Loucy (cell line): Measurements from ENCODE around the gene TOP3A.

ENCODE experiments used
- H2AFZ ChIP-seq: fragments of 200-600 bp; sonication (generic); 2 replicates; pipeline ENCODE4 v1.6.0; 2016; ENCODE audit warnings: antibody characterized with exemption, mild to moderate bottlenecking, low read length, moderate library complexity
- H3F3A ChIP-seq: fragments of 200-600 bp; 2 replicates; pipeline ENCODE4 v1.6.0; 2016; ENCODE audit warnings: antibody characterized with exemption, low read depth, mild to moderate bottlenecking
- H3K27me3 ChIP-seq: fragments of 200-600 bp; sonication (generic); 2 replicates; pipeline ENCODE4 v1.6.1; 2014; ENCODE audit warnings: low read length, mild to moderate bottlenecking; ENCODE audit not compliant: insufficient read depth, poor library complexity, severe bottlenecking
- H3K36me3 ChIP-seq: fragments of 200-600 bp; sonication (generic); 2 replicates; pipeline ENCODE4 v1.6.1; 2016; ENCODE audit warnings: low read length; ENCODE audit not compliant: insufficient read depth
- H3K4me1 ChIP-seq: fragments of 200-600 bp; sonication (generic); 2 replicates; pipeline ENCODE4 v1.5.1; 2014; ENCODE audit warnings: low read length, mild to moderate bottlenecking; ENCODE audit not compliant: insufficient read depth, poor library complexity, severe bottlenecking
- H3K4me2 ChIP-seq: fragments of 200-600 bp; sonication (generic); 2 replicates; pipeline ENCODE4 v1.6.0; 2014; ENCODE audit warnings: antibody characterized with exemption, low read length, low read depth, mild to moderate bottlenecking; ENCODE audit not compliant: poor library complexity, severe bottlenecking
- H3K4me3 ChIP-seq: fragments of 200-600 bp; sonication (generic); 2 replicates; pipeline ENCODE4 v1.5.1; 2014; ENCODE audit warnings: low read length, mild to moderate bottlenecking, mixed read lengths; ENCODE audit not compliant: poor library complexity, severe bottlenecking
- H3K79me2 ChIP-seq: fragments of 200-600 bp; sonication (generic); 2 replicates; pipeline ENCODE4 v1.6.1; 2014; ENCODE audit warnings: low read length; ENCODE audit not compliant: insufficient read depth
- H3K9ac ChIP-seq: fragments of 200-600 bp; sonication (generic); 2 replicates; pipeline ENCODE4 v1.6.0; 2014; ENCODE audit warnings: mild to moderate bottlenecking, low read depth, low read length, moderate library complexity; ENCODE audit not compliant: poor library complexity, severe bottlenecking
- H3K9me2 ChIP-seq: fragments of 200-600 bp; sonication (generic); replicated peaks from 2 replicates; pipeline ENCODE4 v1.6.1; 2016; ENCODE audit warnings: low read depth, low read length, mixed read lengths
- H3K9me3 ChIP-seq: fragments of 200-600 bp; sonication (generic); 2 replicates; pipeline ENCODE4 v1.6.1; 2014; ENCODE audit warnings: mild to moderate bottlenecking, antibody characterized with exemption, low read length, low read depth; ENCODE audit not compliant: insufficient read depth
- H4K20me1 ChIP-seq: fragments of 200-600 bp; sonication (generic); 2 replicates; pipeline ENCODE4 v1.6.0; 2014; ENCODE audit warnings: antibody characterized with exemption, low read length, mild to moderate bottlenecking; ENCODE audit not compliant: insufficient read depth, poor library complexity, severe bottlenecking
- EZH2phosphoT487 ChIP-seq: fragments of 200-600 bp; IDR thresholded peaks from 2 replicates; pipeline ENCODE4 v1.6.1; 2018; ENCODE audit warnings: antibody characterized with exemption, mild to moderate bottlenecking, moderate library complexity, borderline replicate concordance
- TF ChIP-seq, protein P1 (sequence below): fragments of 200-600 bp; sonication (generic); conservative IDR thresholded peaks from 2 replicates; pipeline ENCODE4 v1.5.1; 2014; ENCODE audit warnings: mild to moderate bottlenecking, antibody characterized with exemption, low read length

TOP3A gene

DNA sequence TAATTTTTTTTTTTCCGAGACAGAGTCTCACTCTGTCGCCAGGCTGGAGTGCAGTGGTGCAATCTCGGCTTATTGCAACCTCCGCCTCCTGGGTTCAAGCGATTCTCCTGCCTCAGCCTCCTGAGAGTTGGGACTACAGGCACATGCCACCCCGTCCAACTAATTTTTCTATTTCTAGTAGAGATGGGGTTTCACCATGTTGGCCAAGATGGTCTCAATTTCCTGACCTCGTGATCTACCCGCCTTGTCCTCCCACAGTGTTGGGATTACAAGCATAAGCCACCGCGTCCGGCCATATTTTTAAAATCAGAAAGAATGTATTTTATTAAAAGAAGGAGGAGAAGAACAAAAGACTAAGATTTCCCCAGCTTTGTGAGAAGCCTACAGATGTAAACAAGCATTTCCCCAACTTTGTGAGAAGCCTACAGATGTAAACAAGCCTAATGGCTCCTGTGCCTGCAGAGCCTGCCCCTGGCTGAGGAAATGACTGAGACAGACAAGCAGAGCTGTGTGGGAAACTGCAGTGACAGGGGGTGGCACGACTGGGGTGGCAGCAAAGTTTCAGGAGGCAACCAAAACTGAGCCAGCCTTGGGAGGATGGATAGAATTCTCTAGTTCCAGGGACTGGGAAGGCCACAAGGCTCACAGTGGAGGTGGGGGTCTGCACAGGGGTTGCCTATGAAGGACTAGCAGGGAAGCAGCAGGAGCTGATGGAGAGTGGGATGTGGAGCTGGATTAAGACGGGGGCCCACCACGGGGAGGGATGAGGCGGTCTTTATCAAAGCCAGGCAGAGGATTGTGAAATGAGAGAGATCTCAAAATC lies 22.9 kb downstream of the TOP3A start:
- Histone ChIP-seq H3K36me3 (peaks cover 68% of the 10 kb centered on the region), H3K9me3 (no peaks in the 10 kb centered on the region)
- TF ChIP-seq, protein P1, sequence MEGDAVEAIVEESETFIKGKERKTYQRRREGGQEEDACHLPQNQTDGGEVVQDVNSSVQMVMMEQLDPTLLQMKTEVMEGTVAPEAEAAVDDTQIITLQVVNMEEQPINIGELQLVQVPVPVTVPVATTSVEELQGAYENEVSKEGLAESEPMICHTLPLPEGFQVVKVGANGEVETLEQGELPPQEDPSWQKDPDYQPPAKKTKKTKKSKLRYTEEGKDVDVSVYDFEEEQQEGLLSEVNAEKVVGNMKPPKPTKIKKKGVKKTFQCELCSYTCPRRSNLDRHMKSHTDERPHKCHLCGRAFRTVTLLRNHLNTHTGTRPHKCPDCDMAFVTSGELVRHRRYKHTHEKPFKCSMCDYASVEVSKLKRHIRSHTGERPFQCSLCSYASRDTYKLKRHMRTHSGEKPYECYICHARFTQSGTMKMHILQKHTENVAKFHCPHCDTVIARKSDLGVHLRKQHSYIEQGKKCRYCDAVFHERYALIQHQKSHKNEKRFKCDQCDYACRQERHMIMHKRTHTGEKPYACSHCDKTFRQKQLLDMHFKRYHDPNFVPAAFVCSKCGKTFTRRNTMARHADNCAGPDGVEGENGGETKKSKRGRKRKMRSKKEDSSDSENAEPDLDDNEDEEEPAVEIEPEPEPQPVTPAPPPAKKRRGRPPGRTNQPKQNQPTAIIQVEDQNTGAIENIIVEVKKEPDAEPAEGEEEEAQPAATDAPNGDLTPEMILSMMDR, result no peak
- TF ChIP-seq EZH2phosphoT487, result no peak

DNA sequence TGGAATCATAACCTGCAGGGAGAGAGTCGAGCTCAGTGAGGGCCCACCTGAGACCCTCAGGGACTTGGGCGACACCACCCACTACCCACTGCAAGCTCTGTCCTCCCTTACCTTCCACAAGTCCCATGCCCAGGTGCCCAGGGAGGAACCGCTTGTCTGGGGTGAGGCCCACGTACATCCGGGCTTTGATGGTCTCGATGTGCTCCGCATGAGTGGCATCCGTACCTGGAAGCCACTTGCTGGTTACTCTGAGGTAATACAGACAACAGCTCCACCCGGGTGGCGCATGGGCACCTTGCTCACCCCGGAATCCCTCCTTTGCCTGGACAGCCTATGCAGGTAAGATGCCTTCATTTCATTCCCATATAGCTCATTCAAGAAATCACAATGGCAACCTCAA lies 29.5 kb downstream of the TOP3A start:
- Histone ChIP-seq H3K79me2 (no peaks in the 10 kb centered on the region), H3K27me3 (no peaks in the 10 kb centered on the region), H3K4me3 (no peak overlapping the region), H3F3A (no peaks in the 10 kb centered on the region), H4K20me1 (no peaks in the 10 kb centered on the region), H2AFZ (no peak overlapping the region), H3K4me2 (no peak overlapping the region), H3K9me2 (no peaks in the 10 kb centered on the region), H3K4me1 (no peaks in the 10 kb centered on the region), H3K9me3 (no peaks in the 10 kb centered on the region), H3K9ac (no peak overlapping the region), H3K36me3 (peaks cover 85% of the 10 kb centered on the region)
- no peak for TF ChIP-seq EZH2phosphoT487
- TF ChIP-seq, protein P1, result no peak

More for the DNA sequence above, 22.9 kb downstream of the TOP3A start:
- H3F3A ChIP-seq, result no peaks in the 10 kb centered on the region
- no peak overlapping the region for H2AFZ ChIP-seq
- no peaks in the 10 kb centered on the region for H3K9me2 ChIP-seq
- H3K4me3 ChIP-seq, result no peak overlapping the region
- no peaks in the 10 kb centered on the region for H3K4me1 ChIP-seq
- no peaks in the 10 kb centered on the region for H4K20me1 ChIP-seq
- no peak overlapping the region for H3K4me2 ChIP-seq
- H3K9ac ChIP-seq, result no peak overlapping the region
- no peaks in the 10 kb centered on the region for H3K27me3 ChIP-seq
- no peaks in the 10 kb centered on the region for H3K79me2 ChIP-seq

DNA sequence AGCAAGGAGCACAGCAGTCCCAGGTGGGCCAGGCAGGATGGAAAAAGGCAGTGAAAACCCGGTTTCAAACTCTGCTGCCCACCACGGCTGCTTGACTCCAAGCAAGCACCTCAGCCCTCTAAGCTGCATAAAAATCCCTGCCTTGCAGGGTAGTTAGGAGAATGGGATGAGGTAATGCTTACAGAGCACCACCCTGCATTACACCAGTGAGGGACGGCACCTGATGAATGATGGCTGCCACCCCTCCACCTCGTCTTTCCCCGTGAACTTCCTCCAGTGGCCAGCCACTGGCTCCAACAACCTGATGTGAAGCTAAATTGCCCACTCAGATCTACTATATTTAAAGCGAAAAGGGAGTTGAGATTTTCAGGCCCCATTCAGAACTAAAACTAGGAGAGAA lies 33.0 kb downstream of the TOP3A start:
- Histone ChIP-seq H3K9me2 (no peaks in the 10 kb centered on the region), H3K4me2 (no peak overlapping the region), H3K4me1 (no peaks in the 10 kb centered on the region), H4K20me1 (no peaks in the 10 kb centered on the region), H2AFZ (no peak overlapping the region), H3K9ac (no peak overlapping the region), H3F3A (no peaks in the 10 kb centered on the region), H3K36me3 (peaks cover 92% of the 10 kb centered on the region; the same call in 1 of the 2 replicates), H3K9me3 (no peaks in the 10 kb centered on the region), H3K27me3 (no peaks in the 10 kb centered on the region), H3K4me3 (no peak overlapping the region), H3K79me2 (no peaks in the 10 kb centered on the region)
- TF ChIP-seq EZH2phosphoT487, result no peak
- TF ChIP-seq, protein P1, result no peak
